CD4-positive, alpha-beta T cell (primary cell): Measurements from ENCODE around the gene MSH3. TPM values are rescaled to one million over a fixed set of nuclear protein-coding genes. Genes with fewer than 3 reads are reported as not detected.
A peak's percentile ranks its signal among the peaks of the same experiment; 100 is the strongest.

ENCODE experiments used
- ATAC-seq: fragments of 200-7000 bp; cut with Tn5 transposase; one replicate; pipeline ENCODE4 v1.10.0; 2022; ENCODE audit warnings: mild to moderate bottlenecking; ENCODE audit not compliant: poor library complexity
- CTCF ChIA-PET: fragments of 350-600 bp; sonication (Branson Sonifier 250); formaldehyde crosslinking; loops from one replicate; lab custom pipeline; 2021; ENCODE audit warnings: antibody characterized with exemption, inconsistent platforms; lab: Charles Lee
- POLR2A ChIA-PET: fragments of 350-600 bp; sonication (Branson Sonifier 250); formaldehyde crosslinking; loops from one replicate; lab custom pipeline; 2021; ENCODE audit warnings: antibody characterized with exemption, inconsistent platforms; lab: Charles Lee
- DNase-seq, 14 experiments: peaks; one replicate each; pipeline ENCODE4 v3.0.0-alpha.2; 2013 to 2020; ENCODE audit warnings: mixed read lengths in 2 of 14
- H3K27ac ChIP-seq, 2 donors: one replicate each; pipeline versions ENCODE4 v1.5.1 to v1.7.0; 2013; ENCODE audit warnings: low read length in 2 of 2, low read depth in 1 of 2, mild to moderate bottlenecking in 1 of 2
- H3K27me3 ChIP-seq, 2 experiments: 1 replicate in 1 of 2; 2 replicates in 1 of 2; pipeline versions ENCODE4 v1.6.1 to v1.7.0; 2013; ENCODE audit warnings: low read length in 2 of 2, control low read depth in 1 of 2, mild to moderate bottlenecking in 1 of 2, moderate library complexity in 1 of 2; ENCODE audit not compliant: insufficient read depth in 2 of 2, control insufficient read depth in 1 of 2
- H3K36me3 ChIP-seq: one replicate; pipeline ENCODE4 v1.6.1; 2013; ENCODE audit warnings: low read length, control low read depth; ENCODE audit not compliant: insufficient read depth
- H3K4me1 ChIP-seq: one replicate; pipeline ENCODE4 v1.6.1; 2013; ENCODE audit warnings: low read length, control low read depth; ENCODE audit not compliant: insufficient read depth
- H3K4me3 ChIP-seq: one replicate; pipeline ENCODE4 v1.5.1; 2013; ENCODE audit warnings: mild to moderate bottlenecking, low read length, moderate library complexity
- H3K9me3 ChIP-seq, 2 experiments: 1 replicate in 1 of 2; 2 replicates in 1 of 2; pipeline versions ENCODE4 v1.6.1 to v1.7.0; 2013; ENCODE audit warnings: low read length in 2 of 2, mild to moderate bottlenecking in 2 of 2, control low read depth in 1 of 2, moderate library complexity in 1 of 2; ENCODE audit not compliant: control insufficient read depth in 1 of 2, insufficient read depth in 1 of 2
- H3K27ac Mint-ChIP-seq: one replicate; pipeline ENCODE4 v1.8.0; 2020; ENCODE audit warnings: mixed read lengths
- H3K27me3 Mint-ChIP-seq: one replicate; pipeline ENCODE4 v1.8.0; 2021; ENCODE audit warnings: mixed read lengths
- H3K36me3 Mint-ChIP-seq: one replicate; pipeline ENCODE4 v1.8.0; 2021; ENCODE audit warnings: low read depth, mixed read lengths
- H3K4me1 Mint-ChIP-seq: one replicate; pipeline ENCODE4 v1.8.0; 2021; ENCODE audit warnings: low read depth, mixed read lengths
- H3K4me3 Mint-ChIP-seq: one replicate; pipeline ENCODE4 v1.8.0; 2020; ENCODE audit warnings: mild to moderate bottlenecking, mixed read lengths
- H3K9me3 Mint-ChIP-seq: one replicate; pipeline ENCODE4 v1.8.0; 2020; ENCODE audit warnings: mixed read lengths
- intact Hi-C, 2 experiments: fragments of 100-400 bp; cut with DNase I in 1 of 2; cut with micrococcal nuclease in 1 of 2; formaldehyde crosslinking; loops; one replicate each; pipeline versions ENCODE4 v1.15.1 to v1.9.0; 2023 to 2025; cut with DNase I, micrococcal nuclease
- total RNA-seq, 174 experiments: library from RNA in 2 of 174; stranded (reverse) in 2 of 174; gene quantifications; one replicate each; pipeline ENCODE4 v1.2.3 and lab custom pipeline; 2021 to 2026
- TF ChIP-seq, protein P1 (sequence below): fragments of 200-600 bp; IDR thresholded peaks from one replicate; pipeline ENCODE4 v1.8.0; 2022; ENCODE audit warnings: antibody characterized with exemption, mild to moderate bottlenecking

Gene MSH3
- total RNA-seq, 2 experiments from 2014 or later = 11.3 to 13.0 TPM

DNA sequence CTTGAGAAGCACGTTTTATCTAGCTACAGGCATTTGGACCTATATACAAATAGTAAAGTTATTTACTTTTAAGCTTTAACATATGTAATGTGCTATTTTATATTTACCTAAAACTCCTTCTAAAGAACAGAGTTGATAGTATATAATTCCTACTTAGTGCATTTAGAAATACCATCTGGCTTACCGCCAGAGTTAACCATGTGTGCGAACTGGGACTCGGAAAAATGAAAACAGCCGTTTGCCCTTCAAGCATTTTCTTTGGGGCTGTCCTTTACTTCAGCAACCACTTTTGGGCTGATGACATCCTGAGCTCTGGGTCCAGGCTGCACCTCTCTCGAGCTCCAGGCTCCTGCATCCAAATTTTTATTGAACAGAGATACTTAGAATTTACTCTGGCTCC lies 22.3 kb downstream of the MSH3 start:
- H3K36me3 Mint-ChIP-seq = peaks cover 89% of the 10 kb centered on the region
- Histone ChIP-seq H3K27ac (no peak overlapping the region), H3K27me3 (no peaks in the 10 kb centered on the region), H3K36me3 (peaks cover 64% of the 10 kb centered on the region), H3K9me3 (no peaks in the 10 kb centered on the region), H3K4me3 (no peak overlapping the region), H3K4me1 (no peaks in the 10 kb centered on the region)
- no peaks in the 10 kb centered on the region for H3K9me3 Mint-ChIP-seq
- TF ChIP-seq, protein P1, sequence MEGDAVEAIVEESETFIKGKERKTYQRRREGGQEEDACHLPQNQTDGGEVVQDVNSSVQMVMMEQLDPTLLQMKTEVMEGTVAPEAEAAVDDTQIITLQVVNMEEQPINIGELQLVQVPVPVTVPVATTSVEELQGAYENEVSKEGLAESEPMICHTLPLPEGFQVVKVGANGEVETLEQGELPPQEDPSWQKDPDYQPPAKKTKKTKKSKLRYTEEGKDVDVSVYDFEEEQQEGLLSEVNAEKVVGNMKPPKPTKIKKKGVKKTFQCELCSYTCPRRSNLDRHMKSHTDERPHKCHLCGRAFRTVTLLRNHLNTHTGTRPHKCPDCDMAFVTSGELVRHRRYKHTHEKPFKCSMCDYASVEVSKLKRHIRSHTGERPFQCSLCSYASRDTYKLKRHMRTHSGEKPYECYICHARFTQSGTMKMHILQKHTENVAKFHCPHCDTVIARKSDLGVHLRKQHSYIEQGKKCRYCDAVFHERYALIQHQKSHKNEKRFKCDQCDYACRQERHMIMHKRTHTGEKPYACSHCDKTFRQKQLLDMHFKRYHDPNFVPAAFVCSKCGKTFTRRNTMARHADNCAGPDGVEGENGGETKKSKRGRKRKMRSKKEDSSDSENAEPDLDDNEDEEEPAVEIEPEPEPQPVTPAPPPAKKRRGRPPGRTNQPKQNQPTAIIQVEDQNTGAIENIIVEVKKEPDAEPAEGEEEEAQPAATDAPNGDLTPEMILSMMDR = no peak
- no peaks in the 10 kb centered on the region for H3K27me3 Mint-ChIP-seq
- ATAC-seq = no peak
- H3K4me3 Mint-ChIP-seq = no peak overlapping the region
- CTCF ChIA-PET = no interaction called here
- H3K27ac Mint-ChIP-seq = no peak overlapping the region
- POLR2A ChIA-PET = no interaction called here
- intact Hi-C loops = loop anchor here in 1 of 2 experiments (10.0 kb wide), 1 partner anchor 332 kb away; no protein-coding TSS in a partner anchor
- no peak for DNase-seq
- H3K4me1 Mint-ChIP-seq = no peaks in the 10 kb centered on the region

DNA sequence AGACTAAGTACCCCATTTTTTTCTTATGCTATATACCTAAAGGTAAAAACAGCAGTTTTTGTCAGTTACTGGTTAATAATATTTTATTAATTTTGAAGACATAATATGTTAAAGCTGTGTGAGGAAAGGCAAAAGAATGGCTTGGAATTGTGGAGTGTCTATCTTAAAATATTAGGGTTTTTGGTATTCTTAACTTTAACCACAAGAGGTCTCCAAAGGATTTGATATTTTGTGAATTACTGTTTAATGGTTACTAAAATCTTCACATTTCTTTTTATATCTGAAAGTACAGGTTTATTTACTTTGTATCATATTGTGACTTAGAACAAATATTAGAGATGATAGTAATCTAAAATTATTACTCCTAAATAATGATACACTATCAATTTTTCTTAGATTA lies 32.3 kb downstream of the MSH3 start:
- POLR2A ChIA-PET = interaction anchor here (0.7 kb wide), 1 partner anchor 420 kb away, joined by 3 read pairs; no protein-coding TSS in a partner anchor
- no peak overlapping the region for H3K27ac Mint-ChIP-seq
- no peaks in the 10 kb centered on the region for H3K9me3 Mint-ChIP-seq
- peak in 3 of 14 experiments; percentile 29 to 52 (median 32) for DNase-seq
- H3K27me3 Mint-ChIP-seq = no peaks in the 10 kb centered on the region
- peaks cover 45% of the 10 kb centered on the region for H3K36me3 Mint-ChIP-seq
- Histone ChIP-seq H3K36me3 (peaks cover 5% of the 10 kb centered on the region), H3K9me3 (no peaks in the 10 kb centered on the region), H3K4me1 (no peaks in the 10 kb centered on the region), H3K4me3 (no peak overlapping the region), H3K27me3 (no peaks in the 10 kb centered on the region), H3K27ac (no peak overlapping the region)
- TF ChIP-seq, protein P1 = peak; percentile 27
- CTCF ChIA-PET = interaction anchor here (1.3 to 2.3 kb wide), 2 partner anchors 421 to 509 kb away, joined by 4 to 10 read pairs; no protein-coding TSS in a partner anchor
- intact Hi-C loops = loop anchor here (1.0 to 10.0 kb wide), 6 partner anchors 421 to 618 kb away; partner anchors contain the start of gene ZCCHC9 (in 2 of the 2)
- no peak overlapping the region for H3K4me3 Mint-ChIP-seq
- H3K4me1 Mint-ChIP-seq = peaks cover 22% of the 10 kb centered on the region
- no peak for ATAC-seq

DNA sequence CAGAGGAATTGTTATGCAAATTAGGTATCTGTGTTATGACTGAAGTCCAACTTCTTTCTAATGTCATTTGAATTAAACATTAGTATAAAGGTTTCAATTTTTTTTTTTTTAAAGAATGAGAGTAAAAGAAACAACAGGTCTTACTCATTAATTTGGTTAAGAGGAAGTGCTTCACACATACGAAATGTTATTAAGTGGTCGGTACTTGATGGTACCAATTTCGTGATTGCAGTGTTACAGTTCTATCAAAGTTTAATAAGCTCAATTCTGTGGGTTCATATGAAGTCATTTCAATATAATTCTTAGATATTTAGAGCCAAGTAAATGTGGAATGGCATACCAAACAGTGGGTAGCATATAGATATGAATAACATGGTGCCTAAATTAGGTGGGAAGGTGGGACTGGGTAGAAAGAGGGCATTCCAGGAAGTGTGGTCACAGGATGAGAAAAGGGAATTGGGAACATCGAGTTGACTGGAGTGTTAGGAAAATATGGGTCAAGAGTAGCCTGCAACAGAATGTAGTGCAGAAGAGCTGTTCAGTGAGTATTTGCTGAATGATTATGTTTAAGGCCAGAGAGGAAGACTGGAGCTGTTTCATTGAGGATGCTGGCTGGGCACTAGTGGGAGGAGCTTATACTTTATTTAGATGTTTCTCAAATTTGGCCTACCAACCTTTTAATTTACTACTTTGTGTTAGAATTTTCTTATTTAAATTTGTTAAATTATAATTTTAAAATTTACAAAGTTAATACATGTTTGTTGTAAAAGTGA lies 34.4 kb downstream of the MSH3 start:
- Mint-ChIP-seq H3K4me3 (no peak overlapping the region), H3K27ac (no peak overlapping the region), H3K4me1 (peaks cover 12% of the 10 kb centered on the region), H3K27me3 (no peaks in the 10 kb centered on the region), H3K9me3 (no peaks in the 10 kb centered on the region), H3K36me3 (peaks cover 30% of the 10 kb centered on the region)
- Histone ChIP-seq H3K4me1 (no peaks in the 10 kb centered on the region), H3K27ac (no peak overlapping the region), H3K36me3 (peaks cover 3% of the 10 kb centered on the region), H3K9me3 (no peaks in the 10 kb centered on the region), H3K4me3 (no peak overlapping the region), H3K27me3 (no peaks in the 10 kb centered on the region)
- ATAC-seq (no peak), DNase-seq (no peak)
- POLR2A ChIA-PET = no interaction called here
- CTCF ChIA-PET = interaction anchor here (2.0 kb wide), 1 partner anchor 420 kb away, joined by 5 read pairs; no protein-coding TSS in a partner anchor
- intact Hi-C loops = loop anchor here (5.0 to 10.0 kb wide), 4 partner anchors 418 to 616 kb away; partner anchors contain the start of gene ZCCHC9 (in 2 of the 2)
- TF ChIP-seq, protein P1 = no peak
